Smooth muscle cell (in vitro differentiated cells): Measurements from ENCODE around the gene MARCOL. TPM values are rescaled to one million over a fixed set of nuclear protein-coding genes. Genes with fewer than 3 reads are reported as not detected.
A peak's percentile ranks its signal among the peaks of the same experiment; 100 is the strongest.

Source experiments
- DNase-seq: peaks from one replicate; lab custom pipeline; 2025; ENCODE audit not compliant: unreplicated experiment; lab: John Stamatoyannopoulos, UW
- H2AFZ ChIP-seq: fragments of 200-600 bp; sonication (generic); 2 replicates; pipeline ENCODE4 v1.6.0; 2016; ENCODE audit warnings: antibody characterized with exemption, low read depth, mild to moderate bottlenecking
- H3F3A ChIP-seq: fragments of 200-600 bp; sonication (generic); 2 replicates; pipeline ENCODE4 v1.6.0; 2017; ENCODE audit warnings: antibody characterized with exemption, low read depth
- H3K27ac ChIP-seq: fragments of 200-600 bp; sonication (generic); 2 replicates; pipeline ENCODE4 v1.5.1; 2016; ENCODE audit warnings: low read depth, mild to moderate bottlenecking
- H3K27me3 ChIP-seq: fragments of 200-600 bp; sonication (generic); 2 replicates; pipeline ENCODE4 v1.6.1; 2016; ENCODE audit warnings: low read depth, mild to moderate bottlenecking
- H3K36me3 ChIP-seq: fragments of 200-600 bp; sonication (generic); 2 replicates; pipeline ENCODE4 v1.5.1; 2016; ENCODE audit warnings: low read depth
- H3K4me1 ChIP-seq: fragments of 200-600 bp; sonication (generic); 2 replicates; pipeline ENCODE4 v1.5.1; 2016; ENCODE audit warnings: low read depth
- H3K4me2 ChIP-seq: fragments of 200-600 bp; sonication (generic); 2 replicates; pipeline ENCODE4 v1.6.0; 2016; ENCODE audit warnings: mild to moderate bottlenecking
- H3K4me3 ChIP-seq: fragments of 200-600 bp; sonication (generic); 2 replicates; pipeline ENCODE4 v1.5.1; 2016; ENCODE audit warnings: mild to moderate bottlenecking
- H3K79me2 ChIP-seq: fragments of 200-600 bp; sonication (generic); 2 replicates; pipeline ENCODE4 v1.6.0; 2016; ENCODE audit warnings: low read depth, mild to moderate bottlenecking
- H3K9ac ChIP-seq: fragments of 200-600 bp; sonication (generic); 2 replicates; pipeline ENCODE4 v1.6.0; 2016; ENCODE audit warnings: low read depth
- H3K9me3 ChIP-seq: fragments of 200-600 bp; sonication (generic); replicated peaks from 2 replicates; pipeline ENCODE4 v1.5.1; 2016; ENCODE audit warnings: low read depth
- H4K20me1 ChIP-seq: fragments of 200-600 bp; sonication (generic); 2 replicates; pipeline ENCODE4 v1.6.0; 2016; ENCODE audit warnings: low read depth
- CTCF ChIP-seq: fragments of 200-600 bp; sonication (generic); IDR thresholded peaks from 2 replicates; pipeline ENCODE4 v1.5.1; 2017; ENCODE audit warnings: borderline replicate concordance, mild to moderate bottlenecking, antibody characterized with exemption; ENCODE audit not compliant: insufficient read depth, poor library complexity, severe bottlenecking
- WGBS: methylation state at CpG from one replicate; pipeline ENCODE4 v1.1.7; 2016; ENCODE audit warnings: low lambda C conversion rate; 5-methylcytosine and 5-hydroxymethylcytosine counted together
- polyA plus RNA-seq: library from polyadenylated mRNA; unstranded; fragments of >200 nt; fragmentation: Nextera tagmentation; extraction: Ambion mirVana; gene quantifications from 2 replicates; pipeline ENCODE4 v1.2.1, GENCODE V29; 2016
- total RNA-seq: library from RNA; depleted of rRNA; stranded (reverse); fragments of >200 nt; gene quantifications from 2 replicates; pipeline ENCODE4 v1.2.3, GENCODE V29; 2014

The MARCOL gene, protein sequence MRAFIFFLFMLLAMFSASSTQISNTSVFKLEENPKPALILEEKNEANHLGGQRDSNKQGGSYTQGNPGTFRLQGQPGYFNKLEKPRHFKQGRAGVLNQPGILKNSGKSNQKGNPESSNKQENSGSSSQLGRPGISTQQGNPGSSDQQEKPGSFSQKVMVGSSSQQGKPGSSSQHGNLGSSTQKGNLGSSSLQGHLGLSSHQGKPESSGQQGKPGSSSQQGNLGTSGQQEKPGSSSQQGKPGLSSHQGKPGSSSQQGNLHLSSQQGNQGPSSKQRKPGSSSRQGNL
- total RNA-seq = 1.2 TPM in 1 of 2 replicates, not detected in the other
- not detected in 2 replicates for polyA plus RNA-seq

DNA sequence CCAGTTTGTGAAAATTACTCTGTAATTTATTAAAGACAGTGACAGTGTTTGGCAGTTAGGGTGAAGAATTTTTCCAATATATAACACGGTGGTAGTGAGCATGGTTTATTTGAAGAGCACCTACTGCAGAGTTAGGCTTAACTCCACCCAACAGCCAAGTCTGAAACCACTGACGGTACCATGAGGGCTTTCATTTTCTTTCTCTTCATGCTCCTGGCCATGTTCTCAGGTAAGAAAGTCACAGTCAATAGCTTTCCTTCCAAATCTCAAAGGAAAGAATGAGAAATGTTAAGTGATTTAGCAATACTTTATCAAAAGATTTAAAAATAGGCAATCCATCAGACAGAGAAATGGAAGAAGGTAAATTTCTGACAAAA is at the start of gene MARCOL:
Gene MARCOL (plus strand): TSS at position 108 of the 377 bp plus-strand sequence. CDS start 73 bp downstream, at position 181.
- TF ChIP-seq CTCF = no peak
- Histone ChIP-seq H3K4me1 (no peaks in the 10 kb centered on the region), H3K9ac (no peak within 1 kb of the TSS), H3K79me2 (no peaks in the 10 kb centered on the region), H3K4me2 (no peak within 1 kb of the TSS), H4K20me1 (no peaks in the 10 kb centered on the region), H3K27ac (no peak within 1 kb of the TSS), H3K27me3 (peaks cover 32% of the 10 kb centered on the region), H3K4me3 (no peak within 1 kb of the TSS), H3K36me3 (no peaks in the 10 kb centered on the region), H2AFZ (no peak within 1 kb of the TSS), H3F3A (no peaks in the 10 kb centered on the region), H3K9me3 (no peaks in the 10 kb centered on the region)
- no peak for DNase-seq
- 82% methylated on average over 2 of the region's 2 CpGs for WGBS

DNA sequence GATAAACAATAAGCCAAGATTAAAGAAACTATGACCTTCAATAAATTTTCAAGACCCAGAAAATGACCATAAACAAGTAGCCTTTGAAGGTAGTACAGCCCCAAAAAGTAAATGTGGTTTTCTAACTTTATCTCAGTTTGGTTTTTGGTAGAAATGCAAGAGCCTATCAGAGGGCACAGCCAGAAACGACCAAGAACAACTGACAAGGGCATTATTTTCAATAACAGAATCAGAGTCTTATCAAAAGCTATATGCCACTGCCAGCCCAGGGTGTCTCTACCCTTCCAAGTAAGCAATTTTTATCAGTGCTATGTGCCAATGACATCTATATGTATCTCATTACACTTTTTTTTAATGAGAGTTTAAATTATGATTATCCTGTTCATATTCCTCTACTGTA is 47.3 kb upstream of the MARCOL start:
- Histone ChIP-seq H3K4me1 (no peaks in the 10 kb centered on the region), H3K9me3 (no peaks in the 10 kb centered on the region), H3K36me3 (no peaks in the 10 kb centered on the region), H3K4me2 (no peak overlapping the region), H2AFZ (no peak overlapping the region), H3K27me3 (peaks cover 29% of the 10 kb centered on the region), H3K9ac (no peak overlapping the region), H3K27ac (no peak overlapping the region), H3F3A (no peaks in the 10 kb centered on the region), H4K20me1 (no peaks in the 10 kb centered on the region), H3K79me2 (no peaks in the 10 kb centered on the region), H3K4me3 (no peak overlapping the region)
- 50% methylated on average over 1 of the region's 1 CpG for WGBS
- no peak for DNase-seq
- no peak for TF ChIP-seq CTCF

DNA sequence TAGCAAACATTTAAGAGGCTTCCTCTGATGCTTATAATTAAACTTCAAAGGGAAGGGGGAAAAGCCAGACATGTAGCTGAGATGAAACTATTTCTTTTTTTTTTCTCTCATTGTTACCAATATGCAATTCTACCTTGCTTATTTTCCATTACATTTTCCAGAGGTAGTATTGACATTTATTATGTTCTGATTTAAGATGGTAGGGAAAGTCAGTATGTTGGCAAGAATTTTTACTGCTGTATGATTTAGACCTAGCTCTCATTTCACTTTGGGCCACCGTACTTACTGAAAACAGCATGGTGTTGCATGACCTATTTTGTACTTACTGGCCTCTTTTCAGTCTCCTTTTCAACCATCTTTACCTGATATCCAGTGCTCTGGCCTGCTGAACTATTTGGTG is 45.1 kb upstream of the MARCOL start:
- Histone ChIP-seq H2AFZ (no peak overlapping the region), H4K20me1 (no peaks in the 10 kb centered on the region), H3K27me3 (peaks cover 28% of the 10 kb centered on the region), H3K79me2 (no peaks in the 10 kb centered on the region), H3K4me1 (no peaks in the 10 kb centered on the region), H3K9ac (no peak overlapping the region), H3K4me3 (no peak overlapping the region), H3K4me2 (no peak overlapping the region), H3K36me3 (no peaks in the 10 kb centered on the region), H3F3A (no peaks in the 10 kb centered on the region), H3K9me3 (no peaks in the 10 kb centered on the region), H3K27ac (peak overlapping the region; percentile 30)
- no peak for DNase-seq
- no peak for TF ChIP-seq CTCF
- 79% methylated on average over 1 of the region's 1 CpG for WGBS

- Histone ChIP-seq H3K79me2 (no peaks in the 10 kb centered on the region), H3K4me1 (no peaks in the 10 kb centered on the region), H4K20me1 (no peaks in the 10 kb centered on the region), H3F3A (no peaks in the 10 kb centered on the region), H3K4me3 (no peak overlapping the region), H2AFZ (no peak overlapping the region), H3K27ac (no peak overlapping the region), H3K27me3 (peaks cover 5% of the 10 kb centered on the region), H3K4me2 (no peak overlapping the region), H3K9ac (no peak overlapping the region), H3K9me3 (no peaks in the 10 kb centered on the region), H3K36me3 (no peaks in the 10 kb centered on the region)
- no peak for TF ChIP-seq CTCF
- WGBS = 93% methylated on average over 2 of the region's 2 CpGs
- DNase-seq = no peak
Observed at GRCh38 chr5:148201151-148201550, 37.2 kb upstream of the MARCOL start.
